HepG2 (cell line): ENCODE data around the gene SMLR1. TPM values are rescaled to one million over a fixed set of nuclear protein-coding genes. Genes with fewer than 3 reads are reported as not detected.

ENCODE experiments used
- AGO1 ChIP-seq: fragments of 200-400 bp; formaldehyde crosslinking; IDR thresholded peaks from 2 replicates; pipeline ENCODE4 v1.6.1; 2017; ENCODE audit warnings: mild to moderate bottlenecking, low read depth, low read length, moderate library complexity; ENCODE audit not compliant: poor library complexity, severe bottlenecking
- ARNTL ChIP-seq: sonication (generic); formaldehyde crosslinking; IDR thresholded peaks from 2 replicates; pipeline ENCODE4 v1.4.0; 2020; ENCODE audit warnings: mild to moderate bottlenecking, missing genetic modification reagents
- E2F5 ChIP-seq: sonication (generic); formaldehyde crosslinking; conservative IDR thresholded peaks from 2 replicates; pipeline ENCODE4 v1.4.0; 2020; ENCODE audit warnings: missing genetic modification reagents
- FOXK2 ChIP-seq: fragments of 450-650 bp; IDR thresholded peaks from 2 replicates; pipeline ENCODE4 v1.6.1; 2016
- NKX3-1 ChIP-seq: sonication (generic); formaldehyde crosslinking; IDR thresholded peaks from 2 replicates; pipeline ENCODE4 v1.5.0; 2020; ENCODE audit warnings: missing genetic modification reagents
- PRDM4 ChIP-seq: sonication (generic); formaldehyde crosslinking; IDR thresholded peaks from 2 replicates; pipeline ENCODE4 v1.9.0; 2021; ENCODE audit warnings: missing genetic modification reagents, borderline replicate concordance
- RBM39 ChIP-seq: fragments of 200-400 bp; formaldehyde crosslinking; IDR thresholded peaks from one replicate; pipeline ENCODE4 v1.6.1; 2018; ENCODE audit warnings: antibody characterized with exemption, mild to moderate bottlenecking, low read depth, low read length; ENCODE audit not compliant: poor library complexity, severe bottlenecking
- TCF7 ChIP-seq: sonication (generic); IDR thresholded peaks from 2 replicates; pipeline ENCODE4 v1.6.1; 2016; ENCODE audit warnings: antibody characterized with exemption, low read depth
- TSC22D2 ChIP-seq: sonication (generic); formaldehyde crosslinking; IDR thresholded peaks from 2 replicates; pipeline ENCODE4 v1.5.1; 2020; ENCODE audit warnings: missing genetic modification reagents, mild to moderate bottlenecking, borderline replicate concordance
- ZMYM4 ChIP-seq: sonication (generic); formaldehyde crosslinking; IDR thresholded peaks from 2 replicates; pipeline ENCODE4 v1.8.1; 2023; ENCODE audit warnings: mild to moderate bottlenecking, missing genetic modification reagents
- ZNF205 ChIP-seq: IDR thresholded peaks from 2 replicates; pipeline ENCODE4 v1.6.1; 2018; ENCODE audit warnings: missing biosample characterization, missing genetic modification reagents
- ZNF282 ChIP-seq: fragments of 450-650 bp; IDR thresholded peaks from 2 replicates; pipeline ENCODE4 v1.6.1; 2018; ENCODE audit not compliant: partially characterized antibody
- ZNF33B ChIP-seq: sonication (generic); formaldehyde crosslinking; IDR thresholded peaks from 2 replicates; pipeline ENCODE4 v1.5.1; 2020; ENCODE audit warnings: mild to moderate bottlenecking, missing genetic modification reagents
- ZNF343 ChIP-seq: sonication (generic); formaldehyde crosslinking; IDR thresholded peaks from 2 replicates; pipeline ENCODE4 v1.4.0; 2020; ENCODE audit warnings: mild to moderate bottlenecking, missing genetic modification reagents
- ZNF598 ChIP-seq: sonication (generic); formaldehyde crosslinking; IDR thresholded peaks from 2 replicates; pipeline ENCODE4 v1.5.1; 2020; ENCODE audit warnings: mild to moderate bottlenecking, missing genetic modification reagents, borderline replicate concordance
- ZNF652 ChIP-seq: IDR thresholded peaks from 2 replicates; pipeline ENCODE4 v1.6.1; 2016; ENCODE audit warnings: low read depth, borderline replicate concordance
- ZNF720 ChIP-seq: sonication (generic); formaldehyde crosslinking; IDR thresholded peaks from 2 replicates; pipeline ENCODE4 v1.4.0; 2020; ENCODE audit warnings: missing genetic modification reagents
- ZSCAN21 ChIP-seq: sonication (generic); formaldehyde crosslinking; IDR thresholded peaks from 2 replicates; pipeline ENCODE4 v1.8.0; 2022; ENCODE audit warnings: mild to moderate bottlenecking, missing genetic modification reagents, moderate library complexity, borderline replicate concordance
- polyA plus RNA-seq, 8 experiments: library from polyadenylated mRNA; depleted of rRNA in 3 of 8; stranded (reverse) in 7 of 8; unstranded in 1 of 8; fragments of >200 nt; fragmentation: Illumina TruSeq in 4 of 8; extraction: Trizol in 4 of 8; gene quantifications; 2 replicates each; pipeline versions ENCODE4 v1.2.1 to v1.2.3, GENCODE V29; 2011 to 2016; ENCODE audit warnings: low read depth in 4 of 8, missing spikeins in 1 of 8, mixed read lengths in 1 of 8; ENCODE audit not compliant: insufficient read depth in 1 of 8
- total RNA-seq, 5 experiments: library from RNA; depleted of rRNA; stranded (reverse); fragments of >200 nt; fragmentation: Illumina TruSeq; extraction: Trizol; gene quantifications; 2 replicates each; pipeline ENCODE4 v1.2.3, GENCODE V29; 2016; ENCODE audit warnings: low read depth in 1 of 5
- TF ChIP-seq, protein P1 (sequence below): sonication (generic); formaldehyde crosslinking; IDR thresholded peaks from 2 replicates; pipeline ENCODE4 v1.8.1; 2023; ENCODE audit warnings: mild to moderate bottlenecking, moderate library complexity, missing genetic modification reagents
- TF ChIP-seq, protein P2 (sequence below): sonication (generic); formaldehyde crosslinking; IDR thresholded peaks from 2 replicates; pipeline ENCODE4 v1.5.0; 2020; ENCODE audit warnings: mild to moderate bottlenecking, missing genetic modification reagents, borderline replicate concordance
- TF ChIP-seq, protein P3 (sequence below): sonication (generic); formaldehyde crosslinking; conservative IDR thresholded peaks from 2 replicates; pipeline ENCODE4 v1.8.0; 2022; ENCODE audit warnings: missing genetic modification reagents

The SMLR1 gene
- total and polyA plus RNA-seq, 2 of the 13 experiments (the other 11 are each of a cell fraction or from before 2014, with no cell fraction given): 41.8 to 104 TPM

GRCh38 chr6:130834482-130835251 is 7.5 kb downstream of the SMLR1 start (continued):
- TF ChIP-seq E2F5 (CRISPR knock-in tag): no peak
- no peak for TF ChIP-seq ZNF282
- TF ChIP-seq, protein P1, sequence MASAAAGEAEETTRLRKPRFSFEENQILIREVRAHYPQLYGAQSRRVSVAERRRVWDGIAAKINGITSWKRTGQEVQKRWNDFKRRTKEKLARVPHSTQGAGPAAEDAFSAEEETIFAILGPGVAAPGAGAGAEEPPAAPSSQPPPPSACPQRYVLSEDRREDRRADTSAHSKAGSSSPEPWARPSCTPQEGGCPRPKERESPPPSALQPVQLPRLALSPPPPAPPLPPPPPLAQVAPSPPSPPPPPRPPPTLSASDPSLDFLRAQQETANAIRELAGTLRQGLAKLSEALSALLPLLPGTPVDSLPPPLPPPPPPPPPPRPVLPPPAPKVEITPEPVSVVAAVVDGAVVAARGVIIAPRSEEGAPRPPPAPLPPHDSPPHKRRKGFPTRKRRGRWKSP (CRISPR knock-in tag): no peak
- TF ChIP-seq TSC22D2 (CRISPR knock-in tag): no peak
- TF ChIP-seq TCF7: peak; percentile 52; the same call in 1 of the 2 replicates
- peak; percentile 95 for TF ChIP-seq ZMYM4
- TF ChIP-seq, protein P2, sequence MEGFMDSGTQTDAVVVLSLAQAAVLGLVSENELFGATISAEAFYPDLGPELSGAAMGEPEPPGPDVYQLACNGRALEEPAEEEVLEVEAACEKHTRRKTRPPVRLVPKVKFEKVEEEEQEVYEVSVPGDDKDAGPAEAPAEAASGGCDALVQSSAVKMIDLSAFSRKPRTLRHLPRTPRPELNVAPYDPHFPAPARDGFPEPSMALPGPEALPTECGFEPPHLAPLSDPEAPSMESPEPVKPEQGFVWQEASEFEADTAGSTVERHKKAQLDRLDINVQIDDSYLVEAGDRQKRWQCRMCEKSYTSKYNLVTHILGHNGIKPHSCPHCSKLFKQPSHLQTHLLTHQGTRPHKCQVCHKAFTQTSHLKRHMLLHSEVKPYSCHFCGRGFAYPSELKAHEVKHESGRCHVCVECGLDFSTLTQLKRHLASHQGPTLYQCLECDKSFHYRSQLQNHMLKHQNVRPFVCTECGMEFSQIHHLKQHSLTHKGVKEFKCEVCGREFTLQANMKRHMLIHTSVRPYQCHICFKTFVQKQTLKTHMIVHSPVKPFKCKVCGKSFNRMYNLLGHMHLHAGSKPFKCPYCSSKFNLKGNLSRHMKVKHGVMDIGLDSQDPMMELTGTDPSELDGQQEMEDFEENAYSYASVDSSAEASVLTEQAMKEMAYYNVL (CRISPR knock-in tag): no peak
- no peak for TF ChIP-seq NKX3-1 (CRISPR knock-in tag)
- TF ChIP-seq ZNF33B (CRISPR knock-in tag): no peak
- TF ChIP-seq AGO1: no peak
- no peak for TF ChIP-seq RBM39
- TF ChIP-seq, protein P3, sequence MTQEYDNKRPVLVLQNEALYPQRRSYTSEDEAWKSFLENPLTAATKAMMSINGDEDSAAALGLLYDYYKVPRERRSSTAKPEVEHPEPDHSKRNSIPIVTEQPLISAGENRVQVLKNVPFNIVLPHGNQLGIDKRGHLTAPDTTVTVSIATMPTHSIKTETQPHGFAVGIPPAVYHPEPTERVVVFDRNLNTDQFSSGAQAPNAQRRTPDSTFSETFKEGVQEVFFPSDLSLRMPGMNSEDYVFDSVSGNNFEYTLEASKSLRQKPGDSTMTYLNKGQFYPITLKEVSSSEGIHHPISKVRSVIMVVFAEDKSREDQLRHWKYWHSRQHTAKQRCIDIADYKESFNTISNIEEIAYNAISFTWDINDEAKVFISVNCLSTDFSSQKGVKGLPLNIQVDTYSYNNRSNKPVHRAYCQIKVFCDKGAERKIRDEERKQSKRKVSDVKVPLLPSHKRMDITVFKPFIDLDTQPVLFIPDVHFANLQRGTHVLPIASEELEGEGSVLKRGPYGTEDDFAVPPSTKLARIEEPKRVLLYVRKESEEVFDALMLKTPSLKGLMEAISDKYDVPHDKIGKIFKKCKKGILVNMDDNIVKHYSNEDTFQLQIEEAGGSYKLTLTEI (CRISPR knock-in tag): no peak
- no peak; the same call in 1 of the 2 replicates for TF ChIP-seq ZNF205 (CRISPR knock-in tag)
- TF ChIP-seq ZSCAN21 (CRISPR knock-in tag): no peak
- no peak for TF ChIP-seq ZNF720 (CRISPR knock-in tag)
- TF ChIP-seq ZNF343 (CRISPR knock-in tag): no peak
- TF ChIP-seq FOXK2: no peak
- peak; percentile 42; the same call in 1 of the 2 replicates for TF ChIP-seq ZNF652 (CRISPR knock-in tag)
- no peak for TF ChIP-seq PRDM4 (CRISPR knock-in tag)
- no peak for TF ChIP-seq ZNF598 (CRISPR knock-in tag)
- TF ChIP-seq ARNTL (CRISPR knock-in tag): no peak
